ENCODE results near the gene JMJD1C.

Gene JMJD1C

DNA sequence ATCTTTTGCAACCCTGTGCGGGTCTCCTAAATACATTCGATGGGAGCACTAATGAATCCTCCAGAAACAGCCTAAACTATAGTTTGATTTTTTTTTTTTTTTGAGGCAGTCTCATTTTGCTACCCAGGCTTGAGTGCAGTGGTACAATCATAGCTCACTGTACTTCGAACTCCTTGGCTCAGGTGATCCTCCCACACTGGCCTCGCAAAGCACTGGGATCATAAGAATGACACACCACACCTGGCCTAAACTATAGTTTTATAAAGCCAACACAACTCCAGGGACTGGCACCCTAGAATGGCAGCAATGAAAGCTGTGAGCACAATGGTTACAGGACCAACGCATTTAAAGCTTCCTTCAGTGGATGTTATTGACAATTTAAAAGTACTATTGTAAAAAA is 14.5 kb upstream of the JMJD1C start:
- no peak for DNase-seq

GRCh38 chr10:63478564-63478963 is 12.8 kb upstream of the JMJD1C start:
- no peak for DNase-seq

GRCh38 chr10:63477927-63478326 is 12.2 kb upstream of the JMJD1C start:
- DNase-seq = no peak

DNA sequence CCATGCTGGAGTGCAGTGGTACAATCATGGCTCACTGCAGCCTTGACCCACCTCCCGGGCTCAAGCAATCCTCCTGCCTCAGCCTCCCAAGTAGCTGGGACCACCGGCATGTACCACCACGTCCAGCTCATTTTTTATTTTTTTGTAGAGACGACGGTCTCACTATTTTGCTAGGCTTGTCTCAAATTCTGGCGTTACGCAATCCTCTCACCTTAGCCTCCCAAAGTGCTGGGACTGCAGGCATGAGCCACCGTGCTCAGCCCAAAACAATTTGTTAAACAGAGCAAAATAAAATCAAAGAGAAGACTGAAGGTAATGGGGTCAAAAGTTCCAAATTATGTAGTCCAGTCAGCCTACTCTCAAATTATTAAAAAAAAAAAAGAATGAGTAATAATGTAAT is 8.7 kb upstream of the JMJD1C start:
- no peak for DNase-seq

DNA sequence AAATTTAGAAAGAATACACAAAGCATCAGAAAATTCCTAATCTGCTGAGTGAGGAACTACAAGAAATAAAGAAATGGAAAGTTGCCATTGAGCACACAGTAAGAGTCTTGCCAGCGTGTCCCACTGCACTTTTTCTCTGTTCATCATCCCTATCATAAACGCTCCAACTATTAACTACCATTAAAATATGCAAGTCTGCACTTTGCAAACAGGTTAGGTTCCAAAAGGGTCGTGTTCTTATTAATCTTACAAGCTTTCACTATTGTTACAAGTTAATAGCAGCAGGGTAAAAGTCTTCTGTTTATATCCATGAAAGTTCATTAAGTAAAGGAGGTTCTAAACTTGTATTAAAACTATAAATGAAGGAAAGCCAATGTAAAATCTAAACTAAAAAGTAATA is 5.2 kb upstream of the JMJD1C start:
- DNase-seq = no peak

GRCh38 chr10:63468947-63469346 is 3.2 kb upstream of the JMJD1C start:
- DNase-seq = no peak

- DNase-seq = no peak
These were observed 2.1 kb upstream of the JMJD1C start for GRCh38 chr10:63467841-63468240.

DNA sequence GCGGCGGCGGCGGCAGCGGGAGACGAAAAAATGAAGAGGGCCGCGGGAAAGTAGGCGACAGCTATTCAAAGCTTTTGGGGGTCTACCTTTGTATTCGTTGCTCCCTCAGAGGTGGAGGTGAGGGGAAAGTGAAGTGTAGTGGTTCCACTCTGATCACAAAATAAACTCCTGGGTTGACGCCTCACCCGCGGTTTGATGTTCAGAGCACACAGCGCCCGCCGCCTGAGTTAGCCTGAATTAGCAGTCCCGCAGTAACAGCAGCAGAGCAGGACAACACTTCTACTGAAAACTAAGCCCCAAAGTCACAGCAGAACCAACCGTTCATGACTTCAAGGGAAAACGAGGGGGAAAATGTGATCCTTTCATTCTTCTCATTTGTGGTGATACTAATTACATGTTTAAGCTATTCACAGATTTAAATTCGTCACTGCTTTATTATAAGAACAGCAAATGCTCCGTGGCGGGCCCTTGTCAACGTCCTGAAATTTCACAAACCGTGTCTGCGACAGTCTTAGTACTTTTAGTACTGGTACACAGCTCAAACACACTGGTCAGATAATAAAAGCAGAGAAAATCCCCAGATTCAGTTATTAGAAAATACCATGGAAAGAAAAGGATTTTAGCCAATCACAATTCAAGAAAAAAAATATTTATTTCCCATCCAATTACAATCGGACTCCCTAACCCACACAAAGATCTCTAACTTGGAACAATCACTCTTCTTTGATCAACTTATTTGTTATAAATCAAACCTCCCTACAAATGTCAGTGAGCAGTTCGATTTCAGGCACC is 563 bp upstream of the JMJD1C start:
- DNase-seq = peak; percentile 41

GRCh38 chr10:63464402-63465292 is 1.1 kb downstream of the JMJD1C start:
- DNase-seq = no peak

- no peak for DNase-seq
These were observed 3.3 kb downstream of the JMJD1C start for GRCh38 chr10:63462442-63462841.

GRCh38 chr10:63458177-63458576 is 7.6 kb downstream of the JMJD1C start:
- no peak for DNase-seq

DNA sequence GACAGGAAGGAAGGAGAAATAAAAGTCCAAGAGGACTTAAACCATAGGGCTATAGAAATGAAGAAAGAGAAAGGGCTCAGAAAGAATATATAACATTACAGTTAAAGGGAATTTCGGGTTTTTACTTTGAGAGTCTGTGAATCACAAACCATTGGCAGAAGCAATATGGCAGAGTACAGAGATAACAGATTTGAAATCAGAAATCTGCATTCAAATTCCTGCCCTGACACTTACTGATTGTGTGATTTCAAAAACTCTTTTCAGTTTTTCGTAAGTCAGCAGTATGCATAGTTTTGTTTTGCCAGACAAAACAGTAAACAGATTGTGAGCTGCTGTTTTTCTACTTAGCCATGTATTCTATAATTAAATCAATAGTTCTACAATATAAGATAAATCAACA is 8.2 kb downstream of the JMJD1C start:
- no peak for DNase-seq

- no peak for DNase-seq
These were observed 9.2 kb downstream of the JMJD1C start for GRCh38 chr10:63456437-63457210.

GRCh38 chr10:63455507-63455906 is 10.3 kb downstream of the JMJD1C start:
- DNase-seq = no peak

GRCh38 chr10:63454631-63455030 is 11.1 kb downstream of the JMJD1C start:
- no peak for DNase-seq

GRCh38 chr10:63452524-63452923 is 13.3 kb downstream of the JMJD1C start:
- DNase-seq = no peak

DNA sequence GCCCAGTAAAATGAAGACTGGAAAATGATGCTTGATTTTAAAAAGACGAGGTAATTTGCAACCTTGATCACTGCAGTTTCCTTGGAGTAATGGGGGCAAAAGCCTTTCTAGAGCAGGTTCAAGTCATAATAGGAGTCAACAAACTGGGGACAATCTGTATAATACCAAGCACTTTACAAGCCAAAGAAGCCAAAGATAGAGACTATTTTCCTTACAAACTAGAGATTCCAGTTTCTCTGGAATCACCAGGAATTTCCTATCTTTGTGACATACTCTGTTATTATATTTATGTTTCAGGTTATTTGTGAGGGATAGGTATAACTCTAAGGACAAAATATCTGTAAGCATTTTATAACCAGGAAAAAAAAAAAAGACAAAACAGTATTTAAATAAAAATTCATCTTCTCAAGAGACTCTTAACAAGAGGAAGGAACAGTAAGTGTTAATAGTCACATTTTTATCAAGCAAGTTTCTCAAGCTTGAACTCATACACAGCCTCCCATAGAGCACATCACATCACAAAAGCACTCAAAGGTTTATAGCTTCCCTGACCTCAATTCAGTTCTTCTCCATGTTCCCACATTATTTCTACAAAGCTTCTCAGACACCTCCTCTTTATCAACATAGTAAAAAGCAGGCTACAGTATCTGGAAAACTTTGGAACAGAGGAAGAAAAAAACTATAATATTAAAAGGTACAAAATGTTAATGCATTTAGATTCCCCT is 18.9 kb downstream of the JMJD1C start:
- no peak for DNase-seq

DNA sequence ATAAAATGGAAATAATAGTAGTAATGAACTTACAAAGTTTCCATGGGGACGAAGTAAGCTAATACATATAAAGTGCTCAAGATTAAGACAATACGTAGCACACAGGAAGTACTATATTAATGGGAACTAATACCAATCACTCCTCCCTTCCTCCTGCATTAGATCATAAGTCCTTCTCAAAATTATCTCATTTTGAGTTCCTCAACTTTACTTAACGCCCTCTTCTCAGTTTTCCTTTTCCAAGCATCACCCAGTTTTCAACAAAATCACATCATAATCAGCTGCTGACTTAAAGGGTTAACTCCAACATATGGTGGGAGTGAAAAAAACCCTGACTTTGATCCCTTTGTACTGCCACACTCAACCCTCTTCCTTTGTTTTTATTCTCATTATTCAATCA is 24.4 kb downstream of the JMJD1C start:
- DNase-seq = no peak

- no peak for DNase-seq
These were observed 26.2 kb downstream of the JMJD1C start for GRCh38 chr10:63439607-63440006.

- DNase-seq = no peak
These were observed 27.0 kb downstream of the JMJD1C start for GRCh38 chr10:63438506-63439498.

Data from CD4-positive, alpha-beta T cell treated with Interleukin-4 for 4 hours (primary cell).